Fibroblast of gingiva (primary cell): ENCODE measurements around the gene CLIC4.
A peak's percentile ranks its signal among the peaks of the same experiment; 100 is the strongest.
"Not testable (repeated sequence)": the region's sequence is repeated elsewhere in the genome, so short reads cannot be mapped to it uniquely, and the experiment has no call there.

Source experiments
- DNase-seq: peaks from one replicate; pipeline ENCODE4 v3.0.0-alpha.2; 2011; ENCODE audit warnings: low read depth

CLIC4 gene

GRCh38 chr1:24820221-24820620 is 75.0 kb downstream of the CLIC4 start:
- DNase-seq, result not testable (repeated sequence)

DNA sequence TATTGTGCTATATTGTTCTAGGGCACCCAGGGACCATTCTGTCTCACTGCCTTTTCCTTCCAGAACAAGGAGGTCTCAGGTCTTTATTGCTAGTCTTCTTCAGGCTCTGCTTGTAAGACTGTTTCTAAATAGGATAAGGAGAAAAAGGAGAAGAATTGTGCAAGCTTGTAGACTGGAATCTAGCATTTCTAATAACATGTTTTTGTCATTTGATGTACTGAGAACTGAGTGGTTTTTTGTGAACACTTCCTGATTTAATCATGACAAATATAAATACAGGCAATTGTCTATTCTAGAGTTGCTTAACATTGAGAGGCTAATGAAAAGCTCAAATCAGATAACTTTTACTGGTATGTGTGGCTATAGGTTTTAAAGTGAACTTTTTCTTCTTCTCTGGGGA is 77.6 kb downstream of the CLIC4 start:
- DNase-seq, result peak; percentile 72

DNA sequence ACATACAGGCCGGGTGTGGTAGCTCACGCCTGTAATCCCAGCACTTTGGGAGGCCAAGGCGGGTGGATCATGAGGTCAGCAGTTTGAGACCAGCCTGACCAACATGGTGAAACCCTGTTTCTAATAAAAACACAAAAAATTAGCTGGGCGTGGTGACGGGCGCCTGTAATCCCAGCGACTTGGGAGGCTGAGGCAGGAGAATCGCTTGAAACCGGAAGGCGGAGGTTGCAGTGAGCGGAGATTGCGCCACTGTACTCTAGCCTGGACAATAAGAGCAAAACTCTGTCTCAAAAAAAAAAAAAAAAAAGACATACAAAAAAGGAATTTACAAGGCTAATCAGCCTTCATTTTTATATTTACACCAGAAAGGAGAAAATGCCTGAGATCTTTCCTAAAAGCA is 78.2 kb downstream of the CLIC4 start:
- DNase-seq, result not testable (repeated sequence)

DNA sequence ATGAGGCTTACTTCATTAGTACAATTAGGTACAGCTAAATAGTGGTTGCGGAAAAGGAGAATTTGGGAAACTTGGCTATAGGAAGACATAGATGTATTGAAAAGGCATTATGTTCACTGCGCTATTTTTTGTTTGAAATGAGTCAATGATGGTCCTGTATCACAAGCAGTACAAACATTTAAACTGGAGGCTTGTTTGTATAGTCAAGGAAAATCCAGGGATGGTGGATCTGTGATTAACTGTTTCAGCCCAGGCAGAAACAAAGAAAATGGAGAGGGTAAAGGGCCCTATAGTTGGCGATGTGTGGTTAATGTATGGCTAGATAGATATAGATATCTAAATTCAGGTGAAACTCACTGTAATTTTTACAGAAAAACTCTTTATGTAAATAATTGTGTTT is 79.9 kb downstream of the CLIC4 start:
- DNase-seq, result no peak

GRCh38 chr1:24826510-24826909 is 81.3 kb downstream of the CLIC4 start:
- no peak for DNase-seq

DNA sequence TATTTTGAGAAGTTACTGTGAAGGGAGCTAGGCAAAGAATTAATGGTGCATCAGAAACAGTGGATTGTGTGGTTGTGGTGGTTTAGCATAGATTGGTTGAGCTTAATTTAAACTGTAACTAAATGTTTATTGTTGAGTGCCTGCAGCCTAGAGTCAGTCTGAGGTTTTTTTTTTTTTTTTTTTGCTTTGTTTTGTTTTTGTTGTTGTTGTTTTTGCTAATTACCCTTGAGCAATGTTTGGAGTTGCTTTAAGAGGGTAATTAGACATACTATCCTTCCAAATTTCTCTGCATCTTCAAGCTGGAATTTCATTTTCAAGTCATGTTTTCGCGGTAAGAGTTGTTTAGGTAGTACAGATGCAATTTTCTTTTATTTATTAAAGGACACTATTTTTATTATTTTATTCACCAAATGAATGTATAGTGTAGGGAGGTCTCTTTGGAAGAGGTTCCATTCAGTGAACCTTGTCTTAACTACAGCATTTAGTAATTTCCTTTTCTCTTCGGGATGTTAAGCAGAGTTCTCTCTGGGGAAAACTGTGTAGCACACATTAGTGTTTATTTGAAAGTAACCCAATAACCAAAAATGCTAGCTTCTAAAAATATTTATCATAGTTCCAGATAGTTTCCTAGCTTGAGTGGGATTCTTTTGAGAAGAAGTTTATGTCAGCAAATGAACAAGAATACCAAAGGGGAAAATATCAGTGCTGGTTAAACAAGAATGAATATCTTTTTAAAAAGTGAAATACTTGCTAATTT is 82.3 kb downstream of the CLIC4 start:
- peak; percentile 78 for DNase-seq

GRCh38 chr1:24828183-24828886 is 83.1 kb downstream of the CLIC4 start:
- no peak for DNase-seq

GRCh38 chr1:24828887-24829192 is 83.6 kb downstream of the CLIC4 start:
- no peak for DNase-seq

- DNase-seq, result peak; percentile 62
Observed at GRCh38 chr1:24830680-24831272, 85.5 kb downstream of the CLIC4 start.

DNA sequence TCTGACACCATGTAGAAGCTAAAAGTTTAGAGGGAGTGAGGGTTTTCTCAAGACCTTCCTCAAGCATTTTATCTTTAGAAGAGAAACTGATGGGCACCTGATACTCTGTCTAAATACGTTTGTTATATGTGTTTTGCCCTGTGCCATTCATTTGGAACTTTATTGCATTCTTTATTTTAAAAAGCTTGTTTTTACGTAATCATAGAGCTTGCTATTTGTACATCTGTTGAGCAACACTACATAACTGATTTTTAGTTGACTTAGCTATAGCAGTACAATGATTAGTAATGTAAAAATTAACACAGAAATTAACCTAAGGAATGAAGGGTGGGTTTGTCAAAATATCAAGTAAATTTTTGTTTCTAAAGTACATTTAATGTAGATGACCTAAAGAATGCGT is 96.3 kb downstream of the CLIC4 start:
- no peak for DNase-seq

- no peak for DNase-seq
Observed at GRCh38 chr1:24846671-24847070, 101.4 kb downstream of the CLIC4 start.

DNA sequence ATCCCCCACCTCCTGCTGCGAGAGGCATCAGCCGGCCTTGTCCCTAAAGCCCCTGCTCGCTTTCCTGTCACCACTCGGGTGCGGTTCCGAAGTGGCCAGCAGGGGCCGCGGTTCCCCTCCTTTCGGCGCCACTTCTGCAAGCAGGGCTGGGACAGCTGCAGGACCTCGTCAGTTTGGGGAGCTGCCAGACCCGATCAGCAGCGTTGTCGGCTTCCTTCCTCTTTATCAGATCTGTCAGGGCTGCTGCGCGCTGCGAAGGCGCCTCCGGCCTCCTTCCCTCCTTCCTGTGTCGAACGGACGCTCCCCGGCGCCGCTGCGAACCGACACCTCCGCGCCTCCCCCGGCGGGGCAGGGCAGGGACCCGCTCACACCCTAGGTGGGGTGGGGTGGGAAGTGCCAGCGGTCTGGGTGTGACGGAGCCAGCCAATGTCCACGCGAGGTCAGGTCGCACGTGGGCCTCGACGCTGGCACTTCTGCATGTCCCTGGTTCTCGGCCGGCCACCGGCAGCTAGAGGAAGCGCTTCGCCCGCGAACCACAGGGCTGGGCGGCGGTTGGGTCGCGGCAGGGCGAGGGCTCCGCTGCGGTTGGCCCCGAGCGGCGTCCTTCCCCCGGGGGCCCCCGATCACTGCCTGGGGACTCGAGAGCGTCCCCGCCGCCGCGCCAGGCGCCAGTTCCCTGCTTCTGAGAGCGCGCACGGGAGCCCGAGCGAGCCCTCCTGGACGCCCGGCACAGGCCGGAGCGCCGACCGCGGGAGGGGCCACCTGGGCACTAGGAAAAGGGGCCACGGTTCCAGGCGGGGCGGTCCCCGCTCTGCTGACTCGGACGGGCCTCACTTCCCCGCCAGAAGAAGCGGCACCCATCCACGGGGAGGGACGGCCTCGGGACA is 103.0 kb downstream of the CLIC4 start:
- DNase-seq, result peak; percentile 85

- DNase-seq, result peak; percentile 21
Observed at GRCh38 chr1:24849672-24850295, 104.5 kb downstream of the CLIC4 start.

DNA sequence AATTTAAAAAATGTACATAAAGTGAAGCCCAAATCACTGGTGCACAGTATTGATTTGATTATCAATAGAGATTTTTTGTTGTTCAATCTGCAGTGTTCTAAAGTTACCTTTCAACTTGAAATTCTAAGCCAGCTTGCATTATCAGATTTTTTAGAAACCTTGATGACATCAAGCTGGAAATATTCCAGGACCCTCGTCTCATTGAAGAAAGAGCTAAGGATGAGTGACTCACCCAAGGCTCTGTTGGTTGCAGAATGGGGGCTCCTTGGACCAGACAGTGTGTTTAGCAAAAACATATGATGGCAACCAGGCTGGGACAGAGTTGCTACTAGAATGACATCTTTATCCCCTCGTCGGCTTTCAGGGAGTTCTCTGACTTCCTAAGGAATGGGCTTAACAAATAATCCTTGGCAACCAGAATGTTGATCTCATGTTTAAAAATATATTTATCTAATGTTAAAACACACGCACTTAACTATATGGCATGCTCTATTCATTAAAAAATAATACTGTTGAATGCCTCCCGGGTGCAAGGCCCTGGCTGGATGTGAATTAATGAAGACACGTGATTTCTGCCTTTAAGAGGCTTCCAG is 105.2 kb downstream of the CLIC4 start:
- DNase-seq, result no peak

DNA sequence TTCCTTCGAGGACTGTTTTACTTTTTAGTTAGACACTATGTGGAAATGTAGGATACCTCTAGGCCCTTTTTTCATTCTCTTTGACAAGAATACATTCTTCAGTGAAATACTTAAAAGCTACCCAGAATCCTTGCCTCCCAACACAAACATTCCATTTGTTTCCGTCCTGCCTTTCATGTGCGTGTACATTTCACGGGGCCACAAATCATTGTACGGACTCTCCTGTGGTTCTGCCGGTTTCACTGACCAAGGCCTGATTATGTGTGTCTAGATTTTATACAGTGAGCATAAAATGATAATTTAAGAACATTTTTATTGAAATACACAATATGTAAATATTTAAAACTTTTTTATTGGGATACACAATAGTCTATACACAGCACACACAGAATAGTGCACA is 108.4 kb downstream of the CLIC4 start:
- no peak for DNase-seq

- DNase-seq, result no peak
Observed at GRCh38 chr1:24855474-24855873, 110.2 kb downstream of the CLIC4 start.

GRCh38 chr1:24856787-24857506 is 111.7 kb downstream of the CLIC4 start:
- DNase-seq, result no peak

- no peak for DNase-seq
Observed at GRCh38 chr1:24857507-24858133, 112.4 kb downstream of the CLIC4 start.

DNA sequence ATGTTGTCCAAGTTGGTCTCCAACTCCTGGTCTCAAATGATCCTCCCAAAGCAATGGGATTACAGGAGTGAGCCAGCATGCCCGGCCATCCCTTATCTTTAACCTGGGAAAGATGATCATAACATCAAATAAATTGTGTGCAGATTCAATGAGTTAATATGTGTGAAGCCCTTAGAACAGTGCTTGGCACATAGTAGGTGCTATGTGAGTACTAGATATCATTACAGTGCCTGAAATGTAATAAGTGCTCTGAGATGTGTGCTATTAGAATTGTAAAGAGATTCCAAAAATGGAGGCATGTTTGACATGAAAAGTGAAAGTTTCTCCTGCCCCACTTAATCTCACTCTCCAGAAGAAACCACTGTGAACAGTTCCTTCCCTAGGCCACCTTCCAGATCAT is 113.0 kb downstream of the CLIC4 start:
- DNase-seq, result no peak
